SJCRH30 (cell line): ENCODE measurements around the gene TRIO. TPM values are rescaled to one million over a fixed set of nuclear protein-coding genes. Genes with fewer than 3 reads are reported as not detected.
A peak's percentile ranks its signal among the peaks of the same experiment; 100 is the strongest.

Experiments
- DNase-seq, 2 experiments: peaks; one replicate each; pipeline ENCODE4 v3.0.0-alpha.2; 2015 to 2020
- H3K27ac ChIP-seq: fragments of 250-450 bp; sonication (Bioruptor Pico); 2 replicates; pipeline ENCODE4 v1.5.1; 2020; ENCODE audit warnings: mild to moderate bottlenecking, moderate library complexity
- H3K27me3 ChIP-seq: fragments of 250-450 bp; sonication (Bioruptor Pico); 2 replicates; pipeline ENCODE4 v1.5.1; 2020; ENCODE audit warnings: mild to moderate bottlenecking, moderate library complexity
- H3K36me3 ChIP-seq: fragments of 250-450 bp; sonication (Bioruptor Pico); 2 replicates; pipeline ENCODE4 v1.5.1; 2020; ENCODE audit warnings: mild to moderate bottlenecking, moderate library complexity
- H3K4me1 ChIP-seq: fragments of 250-450 bp; sonication (Bioruptor Pico); 2 replicates; pipeline ENCODE4 v1.5.1; 2020; ENCODE audit warnings: mild to moderate bottlenecking, moderate library complexity
- H3K4me3 ChIP-seq: fragments of 250-450 bp; sonication (Bioruptor Pico); 2 replicates; pipeline ENCODE4 v1.5.1; 2020; ENCODE audit warnings: mild to moderate bottlenecking, moderate library complexity
- H3K9me3 ChIP-seq: fragments of 250-450 bp; sonication (Bioruptor Pico); replicated peaks from 2 replicates; pipeline ENCODE4 v1.5.1; 2020; ENCODE audit warnings: mild to moderate bottlenecking, moderate library complexity
- total RNA-seq: library from RNA; depleted of rRNA; stranded (reverse); fragments of >200 nt; shearing (Covaris generic); gene quantifications from 2 replicates; pipeline ENCODE4 v1.2.3, GENCODE V29; 2014

The TRIO gene
- total RNA-seq, 1 experiment from 2014 or later, result 82.9 TPM

GRCh38 chr5:14134771-14135170 lies 8.4 kb upstream of the TRIO start:
- H3K36me3 ChIP-seq, result no peaks in the 10 kb centered on the region
- no peak overlapping the region for H3K27ac ChIP-seq
- peaks cover 13% of the 10 kb centered on the region for H3K4me1 ChIP-seq
- H3K27me3 ChIP-seq, result no peaks in the 10 kb centered on the region
- H3K9me3 ChIP-seq, result no peaks in the 10 kb centered on the region
- no peak overlapping the region for H3K4me3 ChIP-seq
- DNase-seq, result no peak

- Histone ChIP-seq H3K36me3 (no peaks in the 10 kb centered on the region), H3K4me3 (no peak overlapping the region), H3K27me3 (no peaks in the 10 kb centered on the region), H3K9me3 (no peaks in the 10 kb centered on the region), H3K4me1 (peaks cover 13% of the 10 kb centered on the region), H3K27ac (no peak overlapping the region)
- no peak for DNase-seq
Measured at GRCh38 chr5:14135621-14136020, 7.5 kb upstream of the TRIO start.

- Histone ChIP-seq H3K9me3 (no peaks in the 10 kb centered on the region), H3K27ac (no peak overlapping the region), H3K36me3 (no peaks in the 10 kb centered on the region), H3K27me3 (no peaks in the 10 kb centered on the region), H3K4me1 (peaks cover 13% of the 10 kb centered on the region), H3K4me3 (no peak overlapping the region)
- peak in 1 of 2 experiments; percentile 27 for DNase-seq
Measured at GRCh38 chr5:14136228-14136627, 6.9 kb upstream of the TRIO start.

DNA sequence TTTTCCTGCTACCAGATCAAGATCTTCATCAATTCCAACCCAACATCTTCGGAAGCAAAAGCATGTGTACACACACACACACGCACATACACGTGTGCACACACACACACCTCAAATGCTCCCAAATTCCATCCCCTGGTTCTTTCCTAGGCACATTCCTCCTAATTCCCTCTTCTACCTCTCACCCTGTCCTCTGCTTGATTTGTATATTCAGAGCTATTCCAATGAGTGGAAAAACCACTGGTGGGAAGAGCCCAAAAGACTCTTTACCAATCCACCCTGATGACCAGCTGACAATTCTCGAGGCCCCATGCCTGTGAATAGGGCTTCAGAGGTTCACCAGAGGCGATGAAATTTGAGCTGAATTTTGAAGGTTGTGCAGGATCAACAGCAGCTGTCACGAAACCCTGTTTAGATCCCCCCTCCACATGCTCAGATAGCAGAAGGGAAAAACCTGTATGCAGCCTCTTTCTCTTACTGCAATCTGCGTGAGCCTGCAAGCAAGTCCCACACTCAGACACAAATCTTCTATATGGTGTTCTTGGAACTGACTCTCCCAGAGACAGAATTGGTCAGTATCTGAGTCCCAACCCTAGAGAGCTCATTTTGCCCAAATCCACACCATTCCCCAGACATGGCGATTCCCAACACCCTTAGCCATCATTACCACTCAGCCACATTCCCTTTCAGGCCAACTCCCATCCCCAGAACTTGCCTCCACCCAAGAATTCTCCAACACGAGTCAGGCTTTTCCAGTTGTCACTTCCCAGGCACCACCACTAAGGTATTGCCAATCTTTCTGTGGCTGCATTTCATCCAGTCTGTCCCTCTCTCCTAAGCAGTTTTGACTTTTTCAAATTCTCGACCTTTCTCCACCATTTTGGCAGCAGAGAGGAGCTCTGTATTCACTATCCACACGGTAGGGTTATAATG lies 4.3 kb upstream of the TRIO start:
- Histone ChIP-seq H3K4me1 (peaks cover 13% of the 10 kb centered on the region), H3K27ac (peak overlapping the region; percentile 46), H3K36me3 (no peaks in the 10 kb centered on the region), H3K27me3 (no peaks in the 10 kb centered on the region), H3K4me3 (no peak overlapping the region; the same call in 1 of the 2 replicates), H3K9me3 (no peaks in the 10 kb centered on the region)
- peak; percentile 68 to 85 for DNase-seq

GRCh38 chr5:14141764-14142163 lies 1.4 kb upstream of the TRIO start:
- Histone ChIP-seq H3K4me1 (peaks cover 13% of the 10 kb centered on the region), H3K36me3 (no peaks in the 10 kb centered on the region), H3K27me3 (no peaks in the 10 kb centered on the region), H3K4me3 (no peak overlapping the region), H3K9me3 (no peaks in the 10 kb centered on the region), H3K27ac (no peak overlapping the region)
- no peak for DNase-seq

DNA sequence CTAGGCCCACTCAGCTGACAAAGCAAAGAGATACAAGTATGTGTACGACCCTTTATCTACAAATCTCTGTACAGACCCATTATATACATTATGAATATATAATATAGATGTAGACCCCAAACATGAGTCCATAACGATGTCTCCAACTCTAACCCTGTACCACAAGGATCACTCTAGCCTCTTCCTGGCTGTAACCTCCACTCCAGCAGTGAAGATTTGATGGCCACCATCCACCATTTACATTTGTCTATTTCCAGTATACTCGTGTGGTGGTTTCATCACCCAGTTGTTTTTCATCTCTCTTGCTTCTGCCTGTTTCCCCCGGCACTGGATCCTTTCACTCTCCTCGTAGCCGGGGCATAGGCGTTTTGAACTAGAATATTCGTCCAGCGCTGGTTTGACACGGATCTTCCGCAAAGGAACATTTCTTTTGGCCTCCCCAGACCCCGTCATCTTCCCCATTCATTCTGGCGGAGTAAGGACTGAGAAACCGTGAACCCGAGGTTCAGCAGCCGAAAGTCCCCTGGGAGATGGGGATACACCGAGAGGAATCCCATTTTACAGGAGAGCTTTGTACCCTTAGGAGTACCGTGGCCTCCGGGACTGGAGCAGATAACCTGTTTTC lies 828 bp upstream of the TRIO start:
- no peak for DNase-seq

DNA sequence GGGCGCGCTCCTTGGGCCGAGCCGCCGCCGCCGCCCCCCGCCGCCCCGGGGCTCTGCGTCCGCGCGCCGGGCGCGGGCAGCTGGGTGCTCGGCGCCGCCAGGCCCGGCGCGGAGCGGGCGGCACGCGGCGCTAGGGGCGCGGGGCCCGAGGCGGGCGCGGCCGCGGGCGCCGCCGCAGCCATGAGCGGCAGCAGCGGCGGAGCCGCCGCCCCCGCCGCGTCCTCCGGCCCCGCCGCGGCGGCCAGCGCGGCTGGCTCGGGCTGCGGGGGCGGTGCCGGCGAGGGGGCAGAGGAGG lies 351 bp downstream of the TRIO start:
- Histone ChIP-seq H3K36me3 (no peaks in the 10 kb centered on the region; the same call in 1 of the 2 replicates), H3K4me3 (peak overlapping the region; percentile 77), H3K27me3 (no peaks in the 10 kb centered on the region), H3K4me1 (peaks cover 11% of the 10 kb centered on the region), H3K9me3 (no peaks in the 10 kb centered on the region), H3K27ac (no peak overlapping the region)
- DNase-seq, result no peak

More for the DNA sequence above, 828 bp upstream of the TRIO start:
- Histone ChIP-seq H3K27ac (peak overlapping the region; percentile 38; the same call in 1 of the 2 replicates), H3K4me1 (peaks cover 13% of the 10 kb centered on the region), H3K36me3 (no peaks in the 10 kb centered on the region), H3K27me3 (no peaks in the 10 kb centered on the region), H3K4me3 (peak overlapping the region; percentile 61), H3K9me3 (no peaks in the 10 kb centered on the region)

- Histone ChIP-seq H3K4me1 (peaks cover 7% of the 10 kb centered on the region; the same call in 1 of the 2 replicates), H3K4me3 (peak overlapping the region; percentile 77), H3K27ac (peak overlapping the region; percentile 58), H3K36me3 (no peaks in the 10 kb centered on the region; the same call in 1 of the 2 replicates), H3K9me3 (no peaks in the 10 kb centered on the region), H3K27me3 (no peaks in the 10 kb centered on the region)
- DNase-seq, result peak; percentile 22 to 30
Measured at GRCh38 chr5:14143841-14144585, 871 bp downstream of the TRIO start.

GRCh38 chr5:14144586-14145434 lies 1.7 kb downstream of the TRIO start:
- H3K36me3 ChIP-seq, result no peaks in the 10 kb centered on the region; the same call in 1 of the 2 replicates
- H3K27me3 ChIP-seq, result no peaks in the 10 kb centered on the region
- peak overlapping the region; percentile 77 for H3K4me3 ChIP-seq
- H3K27ac ChIP-seq, result peak overlapping the region; percentile 58
- DNase-seq, result peak; percentile 42 to 65
- 0 out of 2 replicates have a peak, but pooled peaks cover 3% of the 10 kb centered on the region for H3K4me1 ChIP-seq
- no peaks in the 10 kb centered on the region for H3K9me3 ChIP-seq

GRCh38 chr5:14145435-14146334 lies 2.5 kb downstream of the TRIO start:
- Histone ChIP-seq H3K27ac (no peak overlapping the region), H3K9me3 (no peaks in the 10 kb centered on the region), H3K4me1 (0 out of 2 replicates have a peak, but pooled peaks cover 3% of the 10 kb centered on the region), H3K4me3 (peak overlapping the region; percentile 77), H3K36me3 (no peaks in the 10 kb centered on the region; the same call in 1 of the 2 replicates), H3K27me3 (no peaks in the 10 kb centered on the region)
- no peak for DNase-seq

- no peak for DNase-seq
- 0 out of 2 replicates have a peak, but pooled peaks cover 3% of the 10 kb centered on the region for H3K4me1 ChIP-seq
- no peak overlapping the region for H3K27ac ChIP-seq
- no peak overlapping the region for H3K4me3 ChIP-seq
- no peaks in the 10 kb centered on the region for H3K27me3 ChIP-seq
- H3K9me3 ChIP-seq, result no peaks in the 10 kb centered on the region
- no peaks in the 10 kb centered on the region; the same call in 1 of the 2 replicates for H3K36me3 ChIP-seq
Measured at GRCh38 chr5:14146725-14147124, 3.6 kb downstream of the TRIO start.

DNA sequence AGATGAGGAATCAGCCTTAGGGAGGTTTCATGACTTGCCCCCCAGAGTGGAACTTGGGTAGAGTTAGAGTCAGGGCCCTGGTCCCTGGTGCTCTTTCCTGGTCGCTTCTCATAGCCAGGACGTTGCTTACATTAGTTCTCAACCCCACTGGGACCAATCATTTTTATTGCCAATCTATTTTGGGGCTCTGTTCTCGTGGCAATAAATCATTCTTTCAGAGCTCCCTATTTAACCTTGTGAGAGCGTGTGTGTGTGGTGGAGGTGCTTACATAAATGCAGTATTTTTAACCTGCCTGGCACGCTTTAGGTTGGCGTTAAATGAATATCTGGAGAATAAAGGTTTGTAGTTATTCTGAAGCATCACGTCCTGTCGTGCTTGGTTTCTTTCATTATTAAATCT lies 4.1 kb downstream of the TRIO start:
- DNase-seq, result no peak
- H3K9me3 ChIP-seq, result no peaks in the 10 kb centered on the region
- no peaks in the 10 kb centered on the region for H3K27me3 ChIP-seq
- 0 out of 2 replicates have a peak, but pooled peaks cover 3% of the 10 kb centered on the region for H3K4me1 ChIP-seq
- no peak overlapping the region for H3K4me3 ChIP-seq
- no peak overlapping the region for H3K27ac ChIP-seq
- H3K36me3 ChIP-seq, result no peaks in the 10 kb centered on the region; the same call in 1 of the 2 replicates

- no peaks in the 10 kb centered on the region for H3K9me3 ChIP-seq
- no peaks in the 10 kb centered on the region; the same call in 1 of the 2 replicates for H3K36me3 ChIP-seq
- no peaks in the 10 kb centered on the region for H3K27me3 ChIP-seq
- H3K27ac ChIP-seq, result no peak overlapping the region
- no peak for DNase-seq
- 0 out of 2 replicates have a peak, but pooled peaks cover 3% of the 10 kb centered on the region for H3K4me1 ChIP-seq
- H3K4me3 ChIP-seq, result no peak overlapping the region
Measured at GRCh38 chr5:14148483-14148882, 5.3 kb downstream of the TRIO start.
